ENCODE measurements around the gene KDM8. TPM values are rescaled to one million over a fixed set of nuclear protein-coding genes. Genes with fewer than 3 reads are reported as not detected.

Gene KDM8
- total and polyA plus RNA-seq, 4 donors, result 4.6 to 198 (median 97.7) TPM

DNA sequence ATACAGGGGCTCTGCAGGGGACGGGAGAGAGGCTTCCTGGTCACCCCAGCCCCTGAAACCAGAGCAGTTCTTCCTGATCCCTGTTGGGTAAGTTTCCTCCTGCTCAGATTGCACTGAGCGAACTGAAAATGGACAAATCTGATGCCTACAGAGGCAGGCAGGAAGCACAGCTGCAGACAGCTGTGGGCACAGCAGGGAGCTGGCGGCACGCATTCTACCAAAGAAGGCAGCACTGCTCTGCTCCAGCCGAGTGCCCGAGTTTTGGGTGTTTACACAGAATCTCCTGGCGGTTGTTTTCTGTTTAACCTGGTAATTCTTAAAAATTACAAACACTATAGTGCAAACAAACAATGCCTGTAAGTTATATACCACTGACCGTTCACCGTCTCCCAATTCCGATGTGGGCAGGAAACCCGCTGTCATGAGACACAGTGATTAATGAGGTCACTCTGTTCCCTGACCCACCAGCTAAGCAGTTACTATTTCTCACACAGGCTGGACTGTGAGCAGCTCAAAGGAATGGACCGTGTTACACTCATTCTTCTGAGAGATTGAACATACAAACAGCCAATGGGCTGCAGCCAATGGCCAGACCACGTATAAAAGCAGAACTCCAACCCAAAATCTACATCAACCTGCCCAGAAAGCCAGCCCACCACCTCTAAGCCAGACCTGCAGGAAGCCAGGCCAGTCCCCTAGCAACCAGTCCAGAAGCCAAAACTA lies 39.7 kb downstream of the KDM8 start:
- Histone ChIP-seq H3K4me3 (ENCODE audit: low read depth in 1 of 3, low read length in 3 of 3) (no peak overlapping the region), H3K9ac (ENCODE audit: low read depth in 1 of 2, low read length in 2 of 2) (no peak overlapping the region), H3K4me1 (ENCODE audit: control insufficient read depth in 4 of 4, insufficient read depth in 4 of 4, low read length in 3 of 4) (peaks cover 0 to 11% (median 2%) of the 10 kb centered on the region in 4 donors), H3K27me3 (ENCODE audit: control insufficient read depth in 4 of 4, insufficient read depth in 4 of 4, low read length in 3 of 4) (no peaks in the 10 kb centered on the region), H3K27ac (ENCODE audit: low read depth in 1 of 2, low read length in 2 of 2) (peak overlapping the region; percentile 58 to 76), H3K36me3 (ENCODE audit: control insufficient read depth in 4 of 4, insufficient read depth in 3 of 4, low read depth in 1 of 4, low read length in 3 of 4) (peaks cover 0 to 2% (median 0%) of the 10 kb centered on the region in 4 donors), H3K9me3 (ENCODE audit: control insufficient read depth in 4 of 4, low read length in 3 of 4) (no peaks in the 10 kb centered on the region)
- peak; percentile 33 for DNase-seq (ENCODE audit: low spot score)
- TF ChIP-seq NR2F2 (IDR thresholded peaks at IDR 0.05), result peak; percentile 91
- TF ChIP-seq RXRA (IDR thresholded peaks at IDR 0.05), result peak in 1 of 2 donors; percentile 19
- TF ChIP-seq, protein P1, sequence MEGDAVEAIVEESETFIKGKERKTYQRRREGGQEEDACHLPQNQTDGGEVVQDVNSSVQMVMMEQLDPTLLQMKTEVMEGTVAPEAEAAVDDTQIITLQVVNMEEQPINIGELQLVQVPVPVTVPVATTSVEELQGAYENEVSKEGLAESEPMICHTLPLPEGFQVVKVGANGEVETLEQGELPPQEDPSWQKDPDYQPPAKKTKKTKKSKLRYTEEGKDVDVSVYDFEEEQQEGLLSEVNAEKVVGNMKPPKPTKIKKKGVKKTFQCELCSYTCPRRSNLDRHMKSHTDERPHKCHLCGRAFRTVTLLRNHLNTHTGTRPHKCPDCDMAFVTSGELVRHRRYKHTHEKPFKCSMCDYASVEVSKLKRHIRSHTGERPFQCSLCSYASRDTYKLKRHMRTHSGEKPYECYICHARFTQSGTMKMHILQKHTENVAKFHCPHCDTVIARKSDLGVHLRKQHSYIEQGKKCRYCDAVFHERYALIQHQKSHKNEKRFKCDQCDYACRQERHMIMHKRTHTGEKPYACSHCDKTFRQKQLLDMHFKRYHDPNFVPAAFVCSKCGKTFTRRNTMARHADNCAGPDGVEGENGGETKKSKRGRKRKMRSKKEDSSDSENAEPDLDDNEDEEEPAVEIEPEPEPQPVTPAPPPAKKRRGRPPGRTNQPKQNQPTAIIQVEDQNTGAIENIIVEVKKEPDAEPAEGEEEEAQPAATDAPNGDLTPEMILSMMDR (IDR thresholded peaks at IDR 0.05; ENCODE audit: low read depth, low read length, missing input control), result no peak
- WGBS, result 51% methylated on average over 13 of the region's 13 CpGs

DNA sequence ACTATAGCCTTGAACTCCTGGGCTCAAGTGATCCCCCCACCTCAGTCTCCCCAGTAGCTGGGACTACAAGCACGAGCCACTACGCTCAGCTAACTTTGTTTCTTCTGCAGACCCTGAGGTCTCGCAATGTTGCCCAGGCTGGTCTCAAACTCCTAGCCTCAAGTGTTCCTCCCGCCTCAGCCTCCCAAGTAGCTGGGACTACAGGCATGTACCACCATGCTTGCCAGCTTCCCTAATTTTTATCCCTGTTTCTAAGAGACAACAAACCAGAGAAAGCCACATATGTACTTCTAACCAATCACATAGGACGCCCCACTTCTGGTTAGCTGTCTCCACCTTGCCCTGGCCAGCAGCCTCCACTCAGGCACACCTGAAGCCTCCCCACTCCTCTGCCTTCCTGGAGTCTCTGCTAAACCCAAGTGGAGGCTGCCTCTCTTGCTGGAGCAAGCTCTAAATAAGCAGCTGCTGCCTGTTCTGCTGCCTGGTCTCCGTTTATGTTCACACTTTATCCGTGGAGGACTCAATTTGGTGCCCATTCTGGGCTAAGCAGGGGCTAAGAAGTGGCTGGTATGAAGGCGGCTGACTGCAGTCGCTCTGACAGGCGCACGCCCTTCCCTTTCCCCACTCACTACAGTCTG lies 40.5 kb downstream of the KDM8 start:
- Histone ChIP-seq H3K9me3 (ENCODE audit: control insufficient read depth in 4 of 4, low read length in 3 of 4) (no peaks in the 10 kb centered on the region), H3K4me1 (ENCODE audit: control insufficient read depth in 4 of 4, insufficient read depth in 4 of 4, low read length in 3 of 4) (peaks cover 0 to 11% (median 2%) of the 10 kb centered on the region in 4 donors), H3K27me3 (ENCODE audit: control insufficient read depth in 4 of 4, insufficient read depth in 4 of 4, low read length in 3 of 4) (no peaks in the 10 kb centered on the region), H3K4me3 (ENCODE audit: low read depth in 1 of 3, low read length in 3 of 3) (no peak overlapping the region), H3K36me3 (ENCODE audit: control insufficient read depth in 4 of 4, insufficient read depth in 3 of 4, low read depth in 1 of 4, low read length in 3 of 4) (peaks cover 0 to 2% (median 0%) of the 10 kb centered on the region in 4 donors), H3K9ac (ENCODE audit: low read depth in 1 of 2, low read length in 2 of 2) (no peak overlapping the region), H3K27ac (ENCODE audit: low read depth in 1 of 2, low read length in 2 of 2) (peak overlapping the region; percentile 58 to 76)
- TF ChIP-seq, protein P2, sequence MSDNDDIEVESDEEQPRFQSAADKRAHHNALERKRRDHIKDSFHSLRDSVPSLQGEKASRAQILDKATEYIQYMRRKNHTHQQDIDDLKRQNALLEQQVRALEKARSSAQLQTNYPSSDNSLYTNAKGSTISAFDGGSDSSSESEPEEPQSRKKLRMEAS (IDR thresholded peaks at IDR 0.05), result no peak
- TF ChIP-seq, protein P1 (IDR thresholded peaks at IDR 0.05; ENCODE audit: low read depth, low read length, missing input control), result no peak
- TF ChIP-seq FOXA1 (IDR thresholded peaks at IDR 0.05), result no peak
- TF ChIP-seq FOXA2 (IDR thresholded peaks at IDR 0.05), result no peak
- no peak for TF ChIP-seq NR2F2 (IDR thresholded peaks at IDR 0.05)
- TF ChIP-seq RXRA (IDR thresholded peaks at IDR 0.05), result no peak
- no peak for TF ChIP-seq TAF1 (conservative IDR thresholded peaks at IDR 0.05)
- TF ChIP-seq, protein P3, sequence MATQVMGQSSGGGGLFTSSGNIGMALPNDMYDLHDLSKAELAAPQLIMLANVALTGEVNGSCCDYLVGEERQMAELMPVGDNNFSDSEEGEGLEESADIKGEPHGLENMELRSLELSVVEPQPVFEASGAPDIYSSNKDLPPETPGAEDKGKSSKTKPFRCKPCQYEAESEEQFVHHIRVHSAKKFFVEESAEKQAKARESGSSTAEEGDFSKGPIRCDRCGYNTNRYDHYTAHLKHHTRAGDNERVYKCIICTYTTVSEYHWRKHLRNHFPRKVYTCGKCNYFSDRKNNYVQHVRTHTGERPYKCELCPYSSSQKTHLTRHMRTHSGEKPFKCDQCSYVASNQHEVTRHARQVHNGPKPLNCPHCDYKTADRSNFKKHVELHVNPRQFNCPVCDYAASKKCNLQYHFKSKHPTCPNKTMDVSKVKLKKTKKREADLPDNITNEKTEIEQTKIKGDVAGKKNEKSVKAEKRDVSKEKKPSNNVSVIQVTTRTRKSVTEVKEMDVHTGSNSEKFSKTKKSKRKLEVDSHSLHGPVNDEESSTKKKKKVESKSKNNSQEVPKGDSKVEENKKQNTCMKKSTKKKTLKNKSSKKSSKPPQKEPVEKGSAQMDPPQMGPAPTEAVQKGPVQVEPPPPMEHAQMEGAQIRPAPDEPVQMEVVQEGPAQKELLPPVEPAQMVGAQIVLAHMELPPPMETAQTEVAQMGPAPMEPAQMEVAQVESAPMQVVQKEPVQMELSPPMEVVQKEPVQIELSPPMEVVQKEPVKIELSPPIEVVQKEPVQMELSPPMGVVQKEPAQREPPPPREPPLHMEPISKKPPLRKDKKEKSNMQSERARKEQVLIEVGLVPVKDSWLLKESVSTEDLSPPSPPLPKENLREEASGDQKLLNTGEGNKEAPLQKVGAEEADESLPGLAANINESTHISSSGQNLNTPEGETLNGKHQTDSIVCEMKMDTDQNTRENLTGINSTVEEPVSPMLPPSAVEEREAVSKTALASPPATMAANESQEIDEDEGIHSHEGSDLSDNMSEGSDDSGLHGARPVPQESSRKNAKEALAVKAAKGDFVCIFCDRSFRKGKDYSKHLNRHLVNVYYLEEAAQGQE (IDR thresholded peaks at IDR 0.05), result no peak
- TF ChIP-seq, protein P4, sequence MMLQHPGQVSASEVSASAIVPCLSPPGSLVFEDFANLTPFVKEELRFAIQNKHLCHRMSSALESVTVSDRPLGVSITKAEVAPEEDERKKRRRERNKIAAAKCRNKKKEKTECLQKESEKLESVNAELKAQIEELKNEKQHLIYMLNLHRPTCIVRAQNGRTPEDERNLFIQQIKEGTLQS (IDR thresholded peaks at IDR 0.05), result no peak
- no peak for TF ChIP-seq GABPA (IDR thresholded peaks at IDR 0.05 in 1 of 2, conservative IDR thresholded peaks at IDR 0.05 in 1 of 2)
- TF ChIP-seq, protein P5, sequence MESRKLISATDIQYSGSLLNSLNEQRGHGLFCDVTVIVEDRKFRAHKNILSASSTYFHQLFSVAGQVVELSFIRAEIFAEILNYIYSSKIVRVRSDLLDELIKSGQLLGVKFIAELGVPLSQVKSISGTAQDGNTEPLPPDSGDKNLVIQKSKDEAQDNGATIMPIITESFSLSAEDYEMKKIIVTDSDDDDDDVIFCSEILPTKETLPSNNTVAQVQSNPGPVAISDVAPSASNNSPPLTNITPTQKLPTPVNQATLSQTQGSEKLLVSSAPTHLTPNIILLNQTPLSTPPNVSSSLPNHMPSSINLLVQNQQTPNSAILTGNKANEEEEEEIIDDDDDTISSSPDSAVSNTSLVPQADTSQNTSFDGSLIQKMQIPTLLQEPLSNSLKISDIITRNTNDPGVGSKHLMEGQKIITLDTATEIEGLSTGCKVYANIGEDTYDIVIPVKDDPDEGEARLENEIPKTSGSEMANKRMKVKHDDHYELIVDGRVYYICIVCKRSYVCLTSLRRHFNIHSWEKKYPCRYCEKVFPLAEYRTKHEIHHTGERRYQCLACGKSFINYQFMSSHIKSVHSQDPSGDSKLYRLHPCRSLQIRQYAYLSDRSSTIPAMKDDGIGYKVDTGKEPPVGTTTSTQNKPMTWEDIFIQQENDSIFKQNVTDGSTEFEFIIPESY (IDR thresholded peaks at IDR 0.05), result no peak
- TF ChIP-seq JUND (IDR thresholded peaks at IDR 0.05), result no peak
- DNase-seq (ENCODE audit: low spot score), result peak; percentile 30
- 93% methylated on average over 11 of the region's 11 CpGs for whole genome bisulfite sequencing
